Measurements from ENCODE around the gene DERL3.
A peak's percentile ranks its signal among the peaks of the same experiment; 100 is the strongest.

Gene DERL3

DNA sequence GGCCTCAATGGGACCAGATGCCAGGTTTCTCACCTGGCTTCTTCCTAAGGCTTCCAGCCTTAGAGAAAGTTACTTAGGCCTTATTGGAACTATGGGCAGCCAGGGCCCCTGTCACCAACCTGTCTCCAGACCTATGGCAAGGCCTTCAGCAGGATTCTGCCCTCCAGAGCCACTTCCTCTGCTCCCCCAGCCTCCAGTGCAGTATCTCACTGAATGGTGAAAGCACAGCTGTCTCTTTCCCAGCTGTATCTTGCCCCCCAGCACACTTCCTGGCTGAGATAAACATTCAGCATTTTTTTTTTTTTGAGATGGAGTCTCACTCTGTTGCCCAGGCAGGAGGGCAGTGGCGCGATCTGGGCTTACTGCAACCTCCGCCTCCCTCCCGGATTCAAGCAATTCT lies 20.4 kb upstream of the DERL3 start:
- 0 out of 2 replicates have a peak, but pooled peaks cover 5% of the 10 kb centered on the region for H3K36me3 ChIP-seq (ENCODE audit: insufficient read depth, low read depth, low read length)
- H3K9ac ChIP-seq (ENCODE audit: low read depth, low read length) = peak overlapping the region; percentile 91; the same call in 1 of the 2 replicates
- H3K27me3 ChIP-seq (ENCODE audit: insufficient read depth, low read length) = no peaks in the 10 kb centered on the region
- peaks cover 8% of the 10 kb centered on the region; the same call in 1 of the 2 replicates for H3K4me1 ChIP-seq (ENCODE audit: insufficient read depth, low read length)
- no peaks in the 10 kb centered on the region for H3K9me3 ChIP-seq (ENCODE audit: insufficient read depth, low read depth, low read length)
- H3K27ac ChIP-seq (ENCODE audit: low read length) = no peak overlapping the region
- H3K4me3 ChIP-seq (ENCODE audit: low read length) = no peak overlapping the region

DNA sequence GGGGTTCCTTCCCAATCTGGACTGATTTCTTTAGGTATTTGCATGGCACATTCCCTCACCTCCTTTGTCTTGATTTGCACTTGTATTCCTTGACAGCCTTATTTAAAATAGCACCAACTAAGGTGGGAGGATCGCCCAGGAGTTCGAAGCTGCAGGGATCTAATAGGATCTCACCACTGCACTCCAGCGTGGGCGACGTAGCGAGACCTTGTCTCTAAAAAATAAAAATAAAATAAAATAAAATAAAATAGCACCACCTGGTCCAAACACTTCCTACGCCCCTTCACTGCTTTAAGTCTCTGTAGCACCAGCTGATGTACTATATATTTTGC lies 19.6 kb upstream of the DERL3 start:
- Histone ChIP-seq H3K9ac (ENCODE audit: low read depth, low read length) (peak overlapping the region; percentile 91; the same call in 1 of the 2 replicates), H3K27ac (ENCODE audit: low read length) (no peak overlapping the region), H3K27me3 (ENCODE audit: insufficient read depth, low read length) (no peaks in the 10 kb centered on the region), H3K4me1 (ENCODE audit: insufficient read depth, low read length) (peaks cover 8% of the 10 kb centered on the region; the same call in 1 of the 2 replicates), H3K9me3 (ENCODE audit: insufficient read depth, low read depth, low read length) (no peaks in the 10 kb centered on the region), H3K4me3 (ENCODE audit: low read length) (peak overlapping the region; percentile 92), H3K36me3 (ENCODE audit: insufficient read depth, low read depth, low read length) (0 out of 2 replicates have a peak, but pooled peaks cover 5% of the 10 kb centered on the region)

DNA sequence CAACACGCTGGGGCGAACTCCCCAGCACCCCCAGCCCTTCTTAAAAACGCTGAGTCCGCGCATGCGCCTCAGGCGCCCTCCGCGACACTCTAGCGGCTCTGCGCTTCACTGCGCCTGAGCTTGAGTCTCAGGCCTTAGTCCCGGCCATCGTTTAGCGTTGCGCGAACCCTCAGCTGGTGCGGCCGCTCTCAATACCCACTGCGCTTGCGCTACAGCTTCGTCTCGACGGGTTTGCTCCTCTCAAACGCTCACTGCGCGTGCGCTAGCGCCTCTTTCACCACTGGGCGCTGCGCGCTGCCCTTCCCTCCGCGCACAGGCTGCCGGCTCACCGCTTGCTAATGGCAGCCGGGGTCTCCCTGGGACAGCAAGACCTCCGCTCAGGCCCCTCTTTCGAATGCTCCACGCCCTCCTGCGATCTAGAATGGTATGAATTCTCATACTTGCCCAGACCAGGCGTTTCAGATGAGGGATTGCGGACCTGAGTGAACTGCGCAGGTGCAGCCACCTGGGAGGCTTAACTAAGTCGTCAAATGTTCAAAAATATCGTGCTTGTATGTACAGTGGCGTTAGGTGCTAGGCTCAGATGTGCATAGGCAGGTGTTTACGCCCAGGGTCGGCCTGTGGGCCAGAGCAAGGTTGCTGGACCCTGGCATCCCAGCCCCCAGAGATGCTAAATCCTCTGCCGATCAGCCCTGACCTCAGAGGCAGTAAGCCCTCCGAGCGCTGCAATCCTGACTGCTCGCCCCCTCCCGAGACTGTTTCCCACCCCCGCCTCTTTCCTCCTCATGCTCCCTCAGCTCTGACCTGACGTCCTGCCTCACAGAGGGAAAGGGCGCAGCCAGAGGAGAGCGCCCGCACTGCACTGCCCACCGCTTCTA lies 19.0 kb upstream of the DERL3 start, which contains the start of gene SLC2A11:
TSS of gene SLC2A11 (plus strand) at position 270 of the 878 bp plus-strand sequence. CDS start at position 395, 125 bp downstream.
- H3K36me3 ChIP-seq (ENCODE audit: insufficient read depth, low read depth, low read length) = 0 out of 2 replicates have a peak, but pooled peaks cover under 1% of the 10 kb centered on the region
- peaks cover 8% of the 10 kb centered on the region; the same call in 1 of the 2 replicates for H3K4me1 ChIP-seq (ENCODE audit: insufficient read depth, low read length)
- peak within 1 kb of the TSS; percentile 67 for H3K27ac ChIP-seq (ENCODE audit: low read length)
- H3K27me3 ChIP-seq (ENCODE audit: insufficient read depth, low read length) = no peaks in the 10 kb centered on the region
- no peaks in the 10 kb centered on the region for H3K9me3 ChIP-seq (ENCODE audit: insufficient read depth, low read depth, low read length)
- H3K4me3 ChIP-seq (ENCODE audit: low read length) = peak within 1 kb of the TSS; percentile 92
- H3K9ac ChIP-seq (ENCODE audit: low read depth, low read length) = peak within 1 kb of the TSS; percentile 91

DNA sequence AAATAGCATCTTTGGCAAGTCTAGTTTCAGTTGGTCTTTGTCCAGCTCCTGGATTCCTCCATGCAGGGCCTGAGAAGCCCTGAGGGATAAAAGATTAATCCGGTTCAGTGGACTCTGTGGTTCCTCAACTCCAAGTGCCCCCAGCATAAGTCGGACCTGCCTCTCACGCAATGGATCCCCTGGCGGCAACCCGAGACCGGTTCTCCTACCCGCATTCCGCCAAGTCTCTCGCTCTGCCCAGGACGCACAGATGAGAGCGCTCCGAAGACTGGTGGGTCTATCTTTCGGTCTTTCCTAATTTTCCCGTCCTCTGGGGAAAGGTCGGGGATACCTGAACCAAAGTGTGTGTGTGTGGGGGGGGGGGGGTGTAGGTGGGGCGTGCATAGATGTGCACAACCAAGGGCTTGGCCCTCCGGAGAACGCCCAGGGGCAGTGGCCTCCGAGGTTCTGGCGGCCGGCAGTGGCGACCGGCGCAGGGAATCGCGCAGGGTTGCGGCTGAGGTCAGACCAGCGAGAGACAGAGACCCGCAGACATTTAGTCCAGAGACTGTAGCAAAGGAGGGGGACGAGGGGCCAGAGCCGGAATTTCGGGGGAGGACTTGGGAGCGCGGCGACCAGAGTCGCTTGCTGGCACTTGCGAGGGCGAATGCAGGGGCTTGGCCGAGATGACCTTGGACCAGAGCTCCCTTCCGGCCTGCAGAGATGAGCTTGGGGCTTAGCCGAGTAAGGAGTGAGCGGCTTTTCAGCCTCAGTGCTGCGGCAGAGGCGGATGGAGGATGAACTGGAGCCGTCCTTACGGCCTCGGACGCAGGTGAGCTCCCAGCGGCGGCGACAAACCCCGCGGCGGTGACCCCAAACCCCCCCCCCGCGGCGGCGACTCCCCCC lies 18.2 kb upstream of the DERL3 start:
- Histone ChIP-seq H3K9me3 (ENCODE audit: insufficient read depth, low read depth, low read length) (no peaks in the 10 kb centered on the region), H3K4me1 (ENCODE audit: insufficient read depth, low read length) (peaks cover 8% of the 10 kb centered on the region; the same call in 1 of the 2 replicates), H3K27me3 (ENCODE audit: insufficient read depth, low read length) (no peaks in the 10 kb centered on the region), H3K9ac (ENCODE audit: low read depth, low read length) (peak overlapping the region; percentile 88), H3K36me3 (ENCODE audit: insufficient read depth, low read depth, low read length) (no peaks in the 10 kb centered on the region), H3K4me3 (ENCODE audit: low read length) (peak overlapping the region; percentile 92), H3K27ac (ENCODE audit: low read length) (peak overlapping the region; percentile 46)

DNA sequence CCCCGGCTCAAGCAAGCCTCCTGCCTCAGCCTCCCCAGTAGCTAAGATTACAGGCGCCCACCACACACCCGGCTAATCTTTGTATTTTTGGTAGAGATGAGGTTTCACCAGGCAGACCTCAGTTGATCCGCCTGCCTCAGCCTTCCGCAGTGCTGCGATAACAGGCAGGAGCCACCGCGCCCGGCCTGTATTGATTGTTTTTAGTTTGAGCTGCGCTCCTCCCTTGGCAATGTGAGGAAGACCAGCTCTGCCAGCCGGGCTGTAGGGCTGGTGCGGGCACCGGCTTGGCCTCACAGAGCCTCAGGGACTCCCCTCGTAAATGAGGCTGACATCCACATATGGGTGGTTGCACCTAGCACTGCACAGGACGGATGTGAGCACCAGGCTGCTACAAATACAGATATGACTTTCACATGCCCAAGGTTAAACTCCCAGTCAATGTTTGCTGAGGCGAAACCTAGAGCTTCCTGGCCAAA lies 11.4 kb upstream of the DERL3 start:
- H3K27ac ChIP-seq (ENCODE audit: low read length) = no peak overlapping the region
- peaks cover 10% of the 10 kb centered on the region; the same call in 1 of the 2 replicates for H3K4me1 ChIP-seq (ENCODE audit: insufficient read depth, low read length)
- H3K4me3 ChIP-seq (ENCODE audit: low read length) = no peak overlapping the region
- H3K9me3 ChIP-seq (ENCODE audit: insufficient read depth, low read depth, low read length) = no peaks in the 10 kb centered on the region
- no peak overlapping the region for H3K9ac ChIP-seq (ENCODE audit: low read depth, low read length)
- H3K36me3 ChIP-seq (ENCODE audit: insufficient read depth, low read depth, low read length) = no peaks in the 10 kb centered on the region
- peaks cover 16% of the 10 kb centered on the region; the same call in 1 of the 2 replicates for H3K27me3 ChIP-seq (ENCODE audit: insufficient read depth, low read length)

DNA sequence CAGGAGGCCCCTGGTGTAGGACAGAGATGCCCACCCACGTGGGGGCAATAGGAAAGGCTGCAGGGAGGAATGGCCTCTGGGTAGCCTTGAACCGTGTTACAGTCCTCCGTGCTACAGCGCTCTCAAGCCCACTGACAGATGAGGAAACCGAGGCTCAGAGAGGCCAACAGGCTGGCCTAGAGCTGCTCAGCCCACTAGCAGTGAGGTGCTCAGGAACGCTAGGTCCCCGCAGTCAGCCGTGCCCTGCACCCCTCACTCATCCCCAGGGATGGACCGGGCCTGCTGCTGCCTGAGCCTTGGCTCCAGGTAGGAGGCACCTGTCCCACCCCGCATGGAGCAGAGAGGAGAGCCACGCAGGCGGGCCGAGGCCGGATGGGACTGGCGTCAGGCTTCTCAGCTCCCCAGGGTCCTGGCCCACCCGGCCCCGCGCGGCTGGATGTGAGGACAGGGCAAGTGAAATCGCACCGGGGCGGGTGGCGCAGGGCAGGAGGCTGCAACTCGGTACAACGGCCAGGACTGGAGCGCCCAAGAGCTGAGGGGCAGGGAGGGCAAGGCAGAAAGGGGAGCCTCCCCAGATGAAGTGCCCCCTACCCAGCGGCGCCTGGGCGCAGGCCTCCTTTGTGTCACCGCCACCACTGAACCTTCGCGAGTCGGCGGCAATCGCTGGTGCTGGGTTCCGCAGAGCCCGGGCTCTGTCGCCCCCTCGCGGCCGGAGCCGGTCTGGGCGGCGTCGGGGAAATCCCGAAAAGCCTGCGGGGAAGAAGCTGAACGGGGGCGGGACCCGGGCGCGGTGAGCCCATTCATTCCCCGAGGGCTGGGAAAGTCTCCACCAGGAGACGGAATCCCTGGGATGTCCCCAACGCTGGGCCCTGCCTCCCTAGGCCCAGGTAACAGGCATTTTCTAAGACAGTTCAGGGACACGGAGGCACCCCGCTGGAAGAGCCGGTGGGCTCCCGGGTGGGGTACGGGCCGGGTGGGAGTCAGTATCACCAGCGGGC lies 10.5 kb upstream of the DERL3 start:
- Histone ChIP-seq H3K36me3 (ENCODE audit: insufficient read depth, low read depth, low read length) (no peaks in the 10 kb centered on the region), H3K4me3 (ENCODE audit: low read length) (no peak overlapping the region), H3K9me3 (ENCODE audit: insufficient read depth, low read depth, low read length) (no peaks in the 10 kb centered on the region), H3K4me1 (ENCODE audit: insufficient read depth, low read length) (peaks cover 10% of the 10 kb centered on the region; the same call in 1 of the 2 replicates), H3K27ac (ENCODE audit: low read length) (no peak overlapping the region), H3K9ac (ENCODE audit: low read depth, low read length) (no peak overlapping the region; the same call in 1 of the 2 replicates), H3K27me3 (ENCODE audit: insufficient read depth, low read length) (peaks cover 16% of the 10 kb centered on the region; the same call in 1 of the 2 replicates)

DNA sequence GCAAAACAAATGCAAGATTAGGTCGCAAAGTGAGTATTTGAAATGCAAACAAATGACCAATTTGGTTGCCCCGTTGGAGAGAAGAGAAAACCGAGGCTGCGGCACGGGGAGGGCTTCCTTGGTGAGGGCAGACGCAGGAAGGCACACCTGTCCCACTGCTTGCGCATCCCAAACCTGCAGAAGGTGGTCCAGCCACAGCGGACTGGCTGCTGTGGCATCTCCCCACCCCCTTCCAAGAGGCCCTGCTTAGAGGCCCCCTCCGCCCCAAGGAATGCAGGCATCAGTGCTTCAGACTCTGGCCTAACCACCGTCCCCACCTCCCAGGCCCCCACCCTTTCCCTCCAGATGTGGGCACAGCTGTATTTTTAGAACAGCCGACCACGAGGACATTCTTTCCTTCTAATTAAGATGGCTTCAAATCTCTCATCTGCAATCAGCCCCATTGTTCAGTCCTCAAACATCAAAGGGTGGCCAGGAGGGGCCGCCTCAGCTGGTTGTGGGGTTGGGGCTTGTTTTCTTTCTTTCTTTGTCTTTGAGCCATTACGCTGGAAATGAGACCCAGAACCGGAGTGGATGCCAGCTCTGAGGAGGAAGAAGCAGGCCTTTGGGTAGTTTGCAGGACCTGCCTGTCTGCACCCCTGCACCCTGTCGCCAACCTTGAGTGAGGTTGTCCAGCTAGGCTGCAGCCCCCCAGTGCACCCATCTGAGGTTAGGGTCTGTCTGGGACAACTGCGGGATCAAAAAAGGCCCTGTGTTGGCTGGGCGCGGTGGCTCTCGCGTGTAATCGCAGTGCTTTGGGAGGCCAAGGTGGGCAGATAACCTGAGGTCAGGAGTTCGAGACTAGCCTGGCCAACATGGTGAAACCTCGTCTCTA lies 9.4 kb upstream of the DERL3 start:
- no peaks in the 10 kb centered on the region for H3K9me3 ChIP-seq (ENCODE audit: insufficient read depth, low read depth, low read length)
- peaks cover 10% of the 10 kb centered on the region; the same call in 1 of the 2 replicates for H3K4me1 ChIP-seq (ENCODE audit: insufficient read depth, low read length)
- peaks cover 16% of the 10 kb centered on the region; the same call in 1 of the 2 replicates for H3K27me3 ChIP-seq (ENCODE audit: insufficient read depth, low read length)
- H3K4me3 ChIP-seq (ENCODE audit: low read length) = no peak overlapping the region
- H3K36me3 ChIP-seq (ENCODE audit: insufficient read depth, low read depth, low read length) = no peaks in the 10 kb centered on the region
- no peak overlapping the region for H3K27ac ChIP-seq (ENCODE audit: low read length)
- H3K9ac ChIP-seq (ENCODE audit: low read depth, low read length) = no peak overlapping the region

DNA sequence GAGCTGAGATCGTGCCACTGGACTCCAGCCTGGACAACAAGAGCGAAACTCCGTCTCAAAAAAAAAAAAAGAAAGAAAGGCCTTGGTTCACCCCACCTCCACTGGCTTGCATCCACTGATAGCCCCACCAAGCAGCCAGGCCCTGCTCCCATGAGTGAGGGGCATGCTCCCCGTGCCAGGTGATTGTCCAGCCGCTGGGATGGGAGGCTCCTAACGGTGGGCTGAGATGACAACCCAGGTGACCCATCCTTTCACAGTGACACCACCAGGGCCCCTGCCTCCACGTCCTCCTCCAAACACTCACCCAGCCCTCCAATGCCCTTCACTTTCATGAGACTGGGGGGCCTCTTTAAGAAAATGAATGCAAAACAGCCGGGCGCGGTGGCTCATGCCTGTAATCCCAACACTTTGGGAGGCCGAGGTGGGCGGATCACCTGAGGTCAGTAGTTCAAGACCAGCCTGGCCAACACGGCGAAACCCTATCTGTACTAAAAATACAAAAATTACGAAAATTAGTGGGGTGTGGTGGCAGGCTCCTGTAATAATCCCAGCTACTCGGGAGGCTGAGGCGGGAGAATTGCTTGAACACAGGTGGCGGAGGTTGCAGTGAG lies 8.6 kb upstream of the DERL3 start:
- H3K27ac ChIP-seq (ENCODE audit: low read length) = no peak overlapping the region
- H3K27me3 ChIP-seq (ENCODE audit: insufficient read depth, low read length) = peaks cover 16% of the 10 kb centered on the region; the same call in 1 of the 2 replicates
- H3K9me3 ChIP-seq (ENCODE audit: insufficient read depth, low read depth, low read length) = no peaks in the 10 kb centered on the region
- no peaks in the 10 kb centered on the region for H3K36me3 ChIP-seq (ENCODE audit: insufficient read depth, low read depth, low read length)
- H3K4me3 ChIP-seq (ENCODE audit: low read length) = no peak overlapping the region
- no peak overlapping the region for H3K9ac ChIP-seq (ENCODE audit: low read depth, low read length)
- H3K4me1 ChIP-seq (ENCODE audit: insufficient read depth, low read length) = peaks cover 10% of the 10 kb centered on the region; the same call in 1 of the 2 replicates

DNA sequence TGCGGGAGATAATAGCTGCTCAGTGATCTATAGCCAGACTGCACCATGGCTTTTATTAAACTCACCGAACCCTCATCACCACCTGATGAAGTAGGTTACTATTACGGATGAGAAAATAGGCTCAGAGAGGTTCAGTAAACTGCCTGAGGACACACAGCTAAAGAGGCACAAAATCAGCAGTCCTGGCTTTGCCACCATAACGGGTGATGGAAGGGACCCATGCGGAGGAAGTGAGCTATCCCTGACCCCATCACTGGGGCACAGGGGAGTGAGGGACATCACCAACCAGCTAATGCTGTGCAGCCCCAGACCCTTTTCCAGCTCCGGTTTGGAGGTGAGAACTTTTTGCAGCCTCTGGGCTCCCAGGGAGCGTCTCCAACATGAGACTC lies 7.3 kb upstream of the DERL3 start:
- Histone ChIP-seq H3K36me3 (ENCODE audit: insufficient read depth, low read depth, low read length) (no peaks in the 10 kb centered on the region), H3K27me3 (ENCODE audit: insufficient read depth, low read length) (peaks cover 24% of the 10 kb centered on the region), H3K9me3 (ENCODE audit: insufficient read depth, low read depth, low read length) (no peaks in the 10 kb centered on the region), H3K9ac (ENCODE audit: low read depth, low read length) (no peak overlapping the region; the same call in 1 of the 2 replicates), H3K4me1 (ENCODE audit: insufficient read depth, low read length) (peaks cover 10% of the 10 kb centered on the region; the same call in 1 of the 2 replicates), H3K27ac (ENCODE audit: low read length) (no peak overlapping the region), H3K4me3 (ENCODE audit: low read length) (no peak overlapping the region)
